ENCODE results near the gene DMD. TPM values are rescaled to one million over a fixed set of nuclear protein-coding genes. Genes with fewer than 3 reads are reported as not detected.
"Not testable (repeated sequence)": the region's sequence is repeated elsewhere in the genome, so short reads cannot be mapped to it uniquely, and the experiment has no call there.

DMD gene
- polyA plus RNA-seq, 3 donors = 17.3 to 18.8 (median 18.0) TPM

DNA sequence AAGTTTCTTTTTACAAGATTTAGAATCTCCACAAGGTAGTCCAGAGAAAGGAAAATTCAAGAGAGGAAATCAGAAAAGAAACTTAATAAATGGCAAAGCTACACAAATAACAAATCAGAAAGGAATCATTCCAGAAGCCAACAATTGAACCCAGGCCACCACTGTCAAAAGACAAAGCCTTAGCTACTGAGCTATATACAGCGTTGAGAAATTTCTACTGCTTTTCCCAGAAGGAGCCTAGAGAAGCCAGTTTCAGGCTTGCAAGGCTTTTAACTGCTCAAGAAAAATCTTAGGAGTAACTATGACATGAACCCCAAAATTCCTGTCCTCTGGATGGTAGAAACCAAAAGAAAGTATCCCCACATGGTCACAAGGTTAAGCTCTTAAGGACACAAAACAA is 129.0 kb downstream of the DMD start:
- DNase-seq (ENCODE audit: extremely low read depth in 1 of 11, low read depth in 9 of 11, low spot score in 4 of 11) = no peak

DNA sequence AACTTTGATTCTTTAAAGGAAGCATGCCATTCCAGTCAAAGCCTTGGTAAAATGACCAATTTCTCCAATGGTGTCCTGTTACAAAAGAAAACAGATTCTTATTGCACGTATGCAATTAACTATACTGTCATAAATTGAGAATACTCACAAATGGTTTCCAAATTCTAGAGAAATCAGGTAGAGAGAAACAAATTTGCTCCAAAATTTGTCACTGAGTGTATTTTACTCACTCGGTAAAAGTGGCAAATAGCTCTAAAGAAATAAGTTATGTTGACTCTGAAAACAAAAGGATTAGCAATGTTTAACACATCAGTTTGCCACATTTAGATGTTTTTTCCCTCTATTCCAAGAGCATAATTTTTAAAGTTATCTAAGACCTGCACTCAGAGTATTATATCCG is 133.1 kb downstream of the DMD start:
- DNase-seq (ENCODE audit: extremely low read depth in 1 of 11, low read depth in 9 of 11, low spot score in 4 of 11) = no peak

DNA sequence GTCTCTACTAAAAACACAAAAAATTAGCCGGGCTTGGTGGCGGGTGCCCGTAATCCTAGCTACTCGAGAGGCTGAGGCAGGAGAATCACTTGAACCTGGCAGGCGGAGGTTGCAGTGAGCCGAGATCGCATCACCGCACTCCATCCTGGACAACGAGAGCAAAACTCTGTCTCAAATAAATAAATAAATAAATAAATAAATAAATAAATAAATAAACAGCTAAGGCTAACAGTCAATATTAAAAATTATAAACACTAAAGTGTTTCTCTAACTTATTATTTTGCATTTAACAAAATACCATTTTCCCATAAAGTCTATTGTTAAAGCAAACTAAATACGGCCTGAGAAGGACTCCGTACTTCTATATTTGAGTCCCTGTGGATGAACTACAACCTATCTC is 137.7 kb downstream of the DMD start:
- DNase-seq (ENCODE audit: extremely low read depth in 1 of 11, low read depth in 9 of 11, low spot score in 4 of 11) = not testable (repeated sequence)

DNA sequence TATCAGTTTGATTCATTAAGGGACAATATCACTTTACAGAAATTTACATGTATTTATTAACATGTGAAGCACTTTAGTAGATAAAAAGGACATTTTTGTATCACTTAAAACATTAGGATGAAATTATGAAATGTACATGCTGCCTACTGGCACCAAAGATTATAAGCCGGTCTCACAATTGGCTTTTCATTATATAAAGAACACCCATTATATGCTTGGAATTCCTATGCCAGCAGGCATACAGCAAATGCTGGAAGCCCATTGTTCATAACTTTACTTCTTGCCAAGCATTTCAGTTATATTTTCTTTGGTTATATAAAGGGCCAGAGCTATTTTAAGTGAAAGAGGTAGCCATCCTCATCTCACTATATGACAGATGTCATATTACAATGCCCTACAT is 145.9 kb downstream of the DMD start:
- no peak for DNase-seq (ENCODE audit: extremely low read depth in 1 of 11, low read depth in 9 of 11, low spot score in 4 of 11)

DNA sequence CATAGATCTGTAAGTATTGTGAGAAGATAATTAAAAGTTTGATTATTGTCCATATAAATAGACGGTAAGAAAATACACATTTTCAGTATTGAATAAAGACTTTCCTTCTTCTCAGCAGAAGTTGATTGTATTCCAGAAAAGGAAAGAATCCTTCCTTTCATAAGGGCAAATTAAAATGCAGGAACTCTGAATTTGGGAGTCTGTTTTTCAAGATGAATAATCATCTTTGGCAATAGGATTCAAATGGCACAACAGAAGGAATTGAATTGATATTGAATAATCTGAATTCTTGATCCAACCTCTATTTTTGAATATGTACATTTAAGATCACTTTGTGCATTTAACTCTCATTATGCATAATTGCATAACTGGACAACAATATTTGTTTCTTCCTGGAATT is 149.3 kb downstream of the DMD start:
- no peak for DNase-seq (ENCODE audit: extremely low read depth in 1 of 11, low read depth in 9 of 11, low spot score in 4 of 11)

DNA sequence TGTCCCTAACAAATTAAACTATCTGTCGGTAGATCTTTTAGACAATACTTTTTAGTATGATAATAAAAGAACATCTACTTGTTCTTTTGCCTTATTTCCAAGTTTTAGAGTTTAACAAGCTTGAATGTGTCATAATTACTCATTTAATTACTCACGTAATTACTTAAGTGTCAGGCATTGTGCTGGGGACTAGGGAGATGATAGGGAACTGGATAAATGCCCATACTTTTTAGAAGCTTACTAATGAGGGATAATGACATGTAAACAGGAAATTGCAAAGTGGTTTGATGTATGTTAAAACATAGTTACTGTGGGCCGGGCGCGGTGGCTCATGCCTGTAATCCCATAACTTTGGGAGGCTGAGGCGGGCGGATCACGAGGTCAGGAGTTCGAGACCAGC is 158.3 kb downstream of the DMD start:
- no peak for DNase-seq (ENCODE audit: extremely low read depth in 1 of 11, low read depth in 9 of 11, low spot score in 4 of 11)

DNA sequence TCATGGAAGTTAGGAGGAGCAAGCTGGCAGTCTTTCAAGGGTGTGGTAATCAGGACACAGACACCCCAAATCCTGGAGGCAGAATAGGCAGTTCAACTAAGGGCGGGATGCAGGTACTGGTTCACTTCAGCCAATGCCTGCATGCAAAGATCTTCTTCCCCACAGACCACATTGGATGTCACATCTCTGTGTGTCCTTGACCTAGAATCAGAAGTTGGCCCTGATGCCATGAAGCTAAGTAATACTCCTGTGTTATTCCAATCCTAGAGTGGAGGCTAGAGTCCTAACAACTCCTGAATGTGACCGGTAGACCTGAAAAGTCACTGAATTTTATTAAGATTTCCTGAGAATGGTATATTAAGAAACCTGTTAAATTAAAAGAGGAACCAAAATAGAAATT is 165.5 kb downstream of the DMD start:
- no peak for DNase-seq (ENCODE audit: extremely low read depth in 1 of 11, low read depth in 9 of 11, low spot score in 4 of 11)

DNA sequence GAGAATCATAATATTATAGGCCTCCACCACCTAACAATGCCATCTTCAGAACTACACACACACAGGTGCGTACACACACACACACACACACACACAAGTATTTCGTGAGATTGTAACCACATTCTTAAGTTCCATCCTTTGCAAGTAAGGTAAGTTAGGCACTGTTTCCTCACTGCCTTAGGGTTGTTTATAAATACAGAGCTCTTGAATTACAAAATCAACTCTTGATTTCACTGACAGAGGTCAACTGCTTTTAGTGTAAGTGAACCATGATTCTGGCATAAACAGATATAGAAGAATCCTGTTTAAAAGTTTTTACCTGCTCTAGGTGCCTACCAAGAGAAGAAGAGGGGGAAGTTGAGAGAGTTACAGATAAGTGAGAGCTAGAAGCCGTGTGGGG is 166.1 kb downstream of the DMD start:
- DNase-seq (ENCODE audit: extremely low read depth in 1 of 11, low read depth in 9 of 11, low spot score in 4 of 11) = no peak

DNA sequence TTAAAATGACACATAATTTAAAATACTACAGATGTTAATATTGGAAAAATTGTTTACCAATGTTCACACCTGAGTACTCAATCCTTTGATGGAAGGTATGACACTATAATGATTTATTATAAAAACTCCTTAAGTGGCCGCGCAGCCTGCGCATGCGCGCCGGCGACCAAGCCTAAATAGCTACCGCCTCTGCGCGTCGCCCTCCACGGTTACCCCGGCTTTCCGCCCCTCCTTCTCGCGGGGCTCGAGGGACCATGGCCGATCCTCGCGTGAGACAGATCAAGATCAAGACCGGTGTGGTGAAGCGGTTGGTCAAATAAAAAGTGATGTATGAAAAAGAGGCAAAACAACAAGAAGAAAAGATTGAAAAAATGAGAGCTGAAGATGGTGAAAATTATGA is 170.2 kb downstream of the DMD start:
- DNase-seq (ENCODE audit: extremely low read depth in 1 of 11, low read depth in 9 of 11, low spot score in 4 of 11) = no peak

DNA sequence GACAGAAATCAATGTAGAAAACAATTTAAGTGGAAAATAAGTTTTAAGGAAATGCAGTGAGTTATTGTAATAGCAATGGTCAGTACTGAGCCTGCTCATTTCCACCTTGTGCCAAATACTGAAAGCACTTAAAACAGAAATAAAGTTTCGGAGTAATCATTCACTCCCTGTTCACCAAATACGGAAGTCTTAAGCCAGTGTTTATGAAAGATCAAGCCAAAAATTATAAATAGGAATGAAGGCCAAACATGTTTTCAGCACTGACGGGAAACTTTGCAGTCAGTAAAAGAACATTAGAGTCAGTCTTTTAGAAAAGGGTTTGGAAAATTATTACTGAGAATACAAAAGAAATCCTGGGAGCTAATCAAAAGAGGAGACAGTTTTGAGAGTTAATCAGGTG is 178.6 kb downstream of the DMD start:
- DNase-seq (ENCODE audit: extremely low read depth in 1 of 11, low read depth in 9 of 11, low spot score in 4 of 11) = no peak

DNA sequence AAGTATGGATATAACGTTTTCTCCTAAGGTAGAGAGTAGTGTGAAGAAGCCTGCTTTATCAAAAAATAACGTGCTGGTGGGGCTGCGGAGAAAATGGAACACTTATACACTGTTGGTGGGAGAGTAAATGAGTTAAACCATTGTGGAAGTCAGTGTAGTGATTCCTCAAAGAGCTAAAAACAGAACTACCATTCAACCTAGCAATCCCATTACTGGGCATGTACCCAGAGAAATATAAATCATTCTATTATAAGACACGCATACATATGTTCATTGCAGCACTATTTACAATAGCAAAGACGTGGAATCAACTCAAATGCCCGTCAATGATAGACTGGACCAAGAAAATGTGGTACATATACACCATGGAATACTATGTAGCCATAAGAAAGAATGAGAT is 196.4 kb downstream of the DMD start:
- no peak for DNase-seq (ENCODE audit: extremely low read depth in 1 of 11, low read depth in 9 of 11, low spot score in 4 of 11)

DNA sequence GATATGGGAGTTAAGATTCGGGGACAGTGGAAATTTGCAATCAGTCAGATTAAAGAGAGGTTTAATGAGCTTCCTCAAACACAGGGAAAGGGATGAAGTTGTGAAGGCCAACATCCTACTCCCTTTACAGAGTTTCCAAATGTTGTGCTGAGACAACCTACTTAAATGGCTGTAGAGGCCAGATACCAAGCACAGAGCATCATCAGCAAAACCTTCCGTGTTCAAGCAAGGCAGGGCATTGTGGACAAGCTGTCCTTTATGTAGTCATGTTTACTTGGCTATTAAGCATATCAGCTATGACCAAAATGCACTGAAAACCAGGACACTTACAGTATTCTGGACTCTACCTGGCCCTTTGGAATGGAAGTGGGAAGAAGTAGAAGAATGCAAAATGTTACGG is 197.3 kb downstream of the DMD start:
- no peak for DNase-seq (ENCODE audit: extremely low read depth in 1 of 11, low read depth in 9 of 11, low spot score in 4 of 11)

DNA sequence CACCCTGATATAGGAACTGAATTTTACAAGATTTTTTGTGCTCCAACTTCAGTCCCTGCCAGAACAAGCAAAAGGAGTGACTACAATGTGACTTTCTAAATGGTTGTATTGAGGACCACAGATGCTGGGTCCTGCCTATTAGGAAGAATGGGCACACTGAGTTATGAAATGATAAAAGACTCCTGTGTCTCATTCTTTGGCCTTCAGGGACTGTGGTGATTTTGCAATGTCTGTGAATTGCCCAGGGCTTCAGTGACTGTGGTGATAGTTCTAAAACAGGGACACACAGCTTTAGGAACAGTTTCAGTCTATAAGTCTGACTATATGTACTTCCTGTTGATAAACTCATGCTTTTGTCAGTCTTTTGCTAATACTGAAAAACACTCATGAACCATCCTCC is 210.2 kb downstream of the DMD start:
- DNase-seq (ENCODE audit: extremely low read depth in 1 of 11, low read depth in 9 of 11, low spot score in 4 of 11) = no peak

DNA sequence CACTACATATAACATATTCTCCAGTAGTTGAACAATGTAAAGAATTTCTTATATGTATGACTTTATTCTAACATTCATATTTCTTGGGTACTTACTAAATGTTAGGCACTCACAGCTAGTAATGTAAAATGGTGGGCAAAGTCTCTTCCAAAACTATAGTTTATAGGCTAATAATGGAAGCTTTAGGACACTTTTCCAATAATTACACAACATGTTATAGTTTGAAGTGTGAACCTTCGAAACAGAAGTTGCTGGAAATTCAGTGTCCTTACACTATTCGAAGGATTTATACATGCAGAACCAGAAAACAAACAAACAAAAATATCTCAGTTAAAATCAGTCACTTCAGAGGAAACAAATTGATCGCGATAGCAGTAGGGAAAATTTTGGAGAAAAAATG is 212.6 kb downstream of the DMD start:
- no peak for DNase-seq (ENCODE audit: extremely low read depth in 1 of 11, low read depth in 9 of 11, low spot score in 4 of 11)

DNA sequence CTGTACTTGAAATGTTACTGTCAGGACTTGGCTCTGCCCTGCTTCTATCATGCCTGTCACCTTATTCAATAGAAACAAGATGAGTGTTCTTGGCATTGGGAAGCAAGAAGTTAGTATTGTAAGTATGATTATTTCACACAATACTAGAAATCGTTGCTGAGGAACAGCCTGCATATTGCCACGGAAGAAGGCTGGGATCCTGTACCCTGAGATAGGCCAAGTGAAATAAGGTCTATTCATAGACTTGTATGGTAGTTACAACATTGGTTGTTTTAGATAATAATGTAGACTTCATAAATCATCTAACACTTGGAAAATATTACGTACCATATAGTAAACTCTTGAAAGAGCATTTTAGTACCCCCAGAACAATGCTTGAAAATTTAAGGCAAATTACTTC is 215.9 kb downstream of the DMD start:
- DNase-seq (ENCODE audit: extremely low read depth in 1 of 11, low read depth in 9 of 11, low spot score in 4 of 11) = no peak

DNA sequence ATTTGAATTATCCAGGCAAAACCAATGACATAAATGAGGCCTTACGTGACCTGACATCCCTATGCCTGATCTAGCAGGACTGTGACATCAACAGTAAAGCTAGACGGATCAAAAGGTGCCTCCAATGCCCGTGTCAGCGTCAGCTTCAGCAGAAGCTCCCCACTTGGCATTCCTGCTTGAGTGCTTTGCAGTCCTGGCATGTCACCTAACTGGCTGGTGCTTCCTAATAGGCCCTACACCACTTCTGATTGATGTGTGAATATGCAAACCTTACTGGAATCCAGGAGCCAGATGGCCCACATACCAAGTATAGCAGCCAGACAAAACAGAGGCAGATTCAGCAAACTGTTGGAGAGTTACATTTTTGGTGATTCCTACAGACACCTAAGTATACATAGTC is 224.2 kb downstream of the DMD start:
- DNase-seq (ENCODE audit: extremely low read depth in 1 of 11, low read depth in 9 of 11, low spot score in 4 of 11) = no peak

DNA sequence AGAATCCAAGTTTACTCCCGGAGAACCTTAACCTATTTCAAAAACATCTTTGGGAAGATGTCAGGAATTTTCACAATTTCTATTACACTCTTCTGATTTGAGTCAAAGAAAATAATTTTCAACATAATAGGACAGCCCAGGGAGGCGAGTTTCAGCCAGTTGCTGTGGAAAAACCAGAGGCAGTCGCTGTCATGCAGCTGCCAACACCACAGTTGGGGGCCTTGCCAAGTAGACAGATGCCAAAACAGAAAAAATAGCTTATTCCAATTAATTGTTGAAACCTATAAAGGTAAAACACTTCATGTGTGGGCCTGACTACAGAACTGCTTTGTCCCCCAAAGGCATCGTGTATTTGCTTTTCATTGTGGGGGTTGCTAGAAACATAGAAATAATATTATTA is 225.8 kb downstream of the DMD start:
- DNase-seq (ENCODE audit: extremely low read depth in 1 of 11, low read depth in 9 of 11, low spot score in 4 of 11) = no peak

DNA sequence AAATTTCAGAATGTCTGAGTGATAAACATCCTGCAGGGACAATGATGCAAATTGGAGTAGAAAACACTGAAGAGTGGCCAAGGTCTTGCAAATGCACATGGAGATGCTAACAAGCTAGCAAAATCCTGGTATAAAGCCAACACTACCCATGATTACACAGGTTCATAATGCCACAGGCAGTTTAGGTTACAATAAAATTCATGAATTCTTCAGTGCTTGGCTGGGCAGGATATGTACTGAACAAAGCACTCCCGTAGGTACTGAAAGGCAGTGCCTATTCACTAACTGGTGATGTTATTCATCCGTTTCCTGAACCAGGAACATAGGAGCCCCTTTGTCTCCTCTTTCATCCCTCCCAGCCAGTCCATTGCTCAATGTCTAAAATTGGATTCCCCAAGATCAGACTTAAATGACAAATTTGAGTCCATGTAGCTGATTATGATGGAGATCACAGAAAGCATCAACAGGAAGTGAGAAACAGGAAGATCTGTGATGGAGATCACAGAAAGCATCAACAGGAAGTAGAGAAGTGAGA is 244.5 kb downstream of the DMD start:
- no peak for DNase-seq (ENCODE audit: extremely low read depth in 1 of 11, low read depth in 9 of 11, low spot score in 4 of 11)

DNA sequence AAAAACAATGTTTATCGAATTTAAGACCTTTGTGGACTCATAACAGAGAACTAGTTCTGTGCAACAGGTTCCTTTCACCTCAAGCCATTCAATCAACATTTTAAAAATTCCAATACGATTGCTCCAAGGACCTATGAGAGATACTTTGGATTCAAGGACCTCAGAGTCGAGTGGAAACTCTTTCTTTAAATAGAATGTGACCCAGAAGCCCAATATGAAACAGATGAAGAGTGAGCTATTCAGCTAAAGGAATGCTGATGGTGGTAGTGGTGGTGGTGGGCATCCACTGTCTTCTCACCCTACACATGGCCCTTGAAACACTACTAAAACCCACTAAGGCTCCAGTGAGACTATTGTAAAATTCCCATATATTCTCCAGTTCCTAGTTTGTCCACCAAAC is 257.2 kb downstream of the DMD start:
- DNase-seq (ENCODE audit: extremely low read depth in 1 of 11, low read depth in 9 of 11, low spot score in 4 of 11) = no peak

DNA sequence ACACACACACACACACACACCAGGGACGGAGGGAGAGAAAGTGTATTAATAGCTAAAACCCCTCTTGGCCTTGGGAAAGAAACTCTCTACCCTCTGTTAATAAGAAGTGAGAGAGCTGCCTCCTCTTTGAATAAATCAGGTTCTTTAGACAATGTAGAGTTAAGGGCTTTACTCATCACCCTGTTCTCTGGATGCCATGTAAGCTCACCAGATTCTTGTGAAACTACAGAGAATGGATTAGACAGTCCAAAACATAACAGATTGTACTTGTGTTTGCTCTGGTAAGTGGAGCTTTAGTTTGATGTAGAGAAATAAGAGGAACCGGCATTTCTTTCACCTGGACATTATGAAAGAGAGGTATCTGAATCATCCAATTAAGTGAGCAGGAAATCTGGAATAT is 263.2 kb downstream of the DMD start:
- no peak for DNase-seq (ENCODE audit: extremely low read depth in 1 of 11, low read depth in 9 of 11, low spot score in 4 of 11)

DNA sequence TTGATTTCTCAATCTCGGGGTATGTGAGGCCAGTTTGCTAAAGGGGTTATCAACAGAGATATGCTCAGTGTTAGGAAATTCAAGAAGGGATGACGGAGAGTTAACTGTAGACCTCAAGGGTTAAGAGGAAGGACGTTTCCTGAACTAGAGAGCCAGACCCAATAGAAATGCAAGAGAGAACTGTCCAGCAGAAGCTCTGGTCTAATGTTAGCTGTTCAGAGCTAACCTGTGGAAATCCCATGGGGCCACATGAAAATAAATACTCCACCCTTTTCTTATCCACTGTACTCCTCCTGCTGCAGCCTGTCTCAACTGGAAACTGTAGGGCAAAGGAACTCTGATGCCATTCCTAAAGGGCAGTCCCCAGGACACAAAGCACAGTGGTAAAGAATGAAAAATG is 274.3 kb downstream of the DMD start:
- DNase-seq (ENCODE audit: extremely low read depth in 1 of 11, low read depth in 9 of 11, low spot score in 4 of 11) = no peak

DNA sequence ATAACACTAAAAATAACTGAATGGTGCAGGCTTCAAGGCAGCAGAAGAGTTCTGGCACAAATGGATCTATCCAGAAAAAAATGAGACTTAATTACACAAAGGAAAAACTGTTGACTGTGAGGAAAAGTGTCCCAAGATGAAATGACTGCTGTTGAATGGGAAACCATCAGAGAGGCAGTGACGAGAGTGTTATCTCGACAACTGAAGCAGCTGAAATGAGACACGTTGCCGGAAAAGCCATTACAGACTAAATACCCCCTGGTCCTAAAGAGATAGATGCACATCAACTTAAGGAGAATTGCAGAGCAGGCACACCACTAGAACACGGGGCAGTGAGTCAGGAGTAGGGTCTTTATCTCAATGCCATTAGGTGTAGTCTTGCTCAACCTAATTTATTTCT is 277.8 kb downstream of the DMD start:
- no peak for DNase-seq (ENCODE audit: extremely low read depth in 1 of 11, low read depth in 9 of 11, low spot score in 4 of 11)
